NCI-H1436 treated with DMSO at 0.1 percent for 48 hours (cell line): ENCODE data around the gene PPFIA4.

Experiments used
- DNase-seq: peaks from one replicate; lab custom pipeline; 2025; lab: John Stamatoyannopoulos, UW

Gene PPFIA4

DNA sequence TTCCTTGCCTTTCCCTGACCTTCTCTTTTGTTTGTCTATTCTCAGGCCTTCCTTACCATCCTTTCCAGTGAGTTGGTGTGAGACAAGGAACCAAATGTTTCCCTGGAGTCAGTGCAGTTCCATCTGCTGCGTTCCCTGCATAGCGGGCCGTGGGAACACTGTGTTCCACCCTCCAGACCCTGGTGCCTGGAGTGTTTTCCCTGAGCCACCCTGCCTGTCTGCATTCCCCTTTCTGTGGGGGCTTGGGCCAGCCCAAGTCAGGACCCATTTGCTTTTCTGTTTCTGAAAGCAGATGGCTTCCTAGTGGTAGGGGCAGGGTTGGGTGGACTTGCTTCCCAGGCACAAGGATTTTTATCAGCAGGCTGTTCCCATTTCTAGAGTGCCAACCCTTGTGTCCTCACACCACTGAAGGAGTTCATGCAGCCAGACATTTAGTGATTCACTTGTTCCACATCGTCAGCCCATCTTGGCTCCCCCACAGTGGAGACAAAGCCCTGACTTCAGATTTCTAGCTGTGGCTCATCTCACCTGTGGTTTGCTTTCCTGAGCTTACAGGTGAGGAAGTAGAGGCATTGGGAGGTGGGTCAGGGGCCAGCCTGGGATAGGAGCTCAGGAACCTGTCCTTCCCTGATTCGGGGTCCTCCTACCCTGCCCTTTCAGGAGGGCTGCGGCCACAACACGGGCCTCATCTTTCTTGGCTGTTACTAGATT is 73.7 kb downstream of the PPFIA4 start:
- DNase-seq = no peak

DNA sequence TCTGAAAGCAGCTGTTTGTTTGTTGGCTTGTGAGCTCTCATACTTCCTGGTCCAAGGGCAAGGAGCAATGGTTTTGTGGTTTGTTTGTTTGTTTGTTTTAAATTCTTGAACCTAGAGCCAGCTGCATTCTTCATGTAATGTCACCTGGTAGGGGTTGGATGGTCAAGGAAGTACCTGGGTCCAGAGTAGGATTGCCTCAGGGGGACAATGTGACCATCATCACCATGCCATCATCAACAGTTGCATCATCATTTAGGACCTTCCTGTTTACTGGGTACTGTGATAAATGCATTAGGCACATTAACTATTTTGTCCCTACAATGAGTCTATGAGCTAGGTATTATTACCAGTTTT is 74.2 kb downstream of the PPFIA4 start:
- no peak for DNase-seq

GRCh38 chr1:203101813-203102634 is 75.7 kb downstream of the PPFIA4 start:
- DNase-seq = no peak

GRCh38 chr1:203103216-203103615 is 76.9 kb downstream of the PPFIA4 start:
- DNase-seq = no peak

- DNase-seq = no peak
Measured at GRCh38 chr1:203103829-203104495, 77.7 kb downstream of the PPFIA4 start.

DNA sequence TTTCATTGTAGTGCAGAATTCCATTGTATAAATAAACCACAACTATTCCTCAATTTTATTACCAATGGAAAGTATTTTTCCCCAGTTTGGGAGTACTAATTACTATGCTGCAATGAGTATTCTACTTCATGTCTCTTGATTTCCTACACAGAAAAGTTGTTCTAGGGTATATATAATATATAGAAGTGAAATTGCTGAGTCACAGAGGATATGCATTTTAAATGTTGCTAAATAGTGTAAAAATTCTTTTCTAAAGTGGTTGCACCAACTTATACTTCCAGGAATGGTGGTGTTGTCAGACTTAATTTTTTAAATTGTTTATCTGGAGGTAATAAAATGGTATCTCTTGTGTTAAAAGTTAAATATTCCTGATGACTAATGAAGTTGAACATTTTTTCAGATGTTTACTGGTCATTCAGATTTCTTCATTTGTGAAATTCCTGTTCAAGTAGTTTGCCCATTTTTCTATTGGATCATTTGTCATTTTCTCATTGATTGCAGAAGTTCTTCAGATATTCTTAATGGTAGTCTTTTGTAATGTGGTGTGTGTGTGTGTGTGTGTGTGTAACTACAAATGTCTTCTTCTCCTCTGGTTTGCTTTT is 78.6 kb downstream of the PPFIA4 start:
- no peak for DNase-seq

- DNase-seq = no peak
Measured at GRCh38 chr1:203112475-203112874, 86.2 kb downstream of the PPFIA4 start.

DNA sequence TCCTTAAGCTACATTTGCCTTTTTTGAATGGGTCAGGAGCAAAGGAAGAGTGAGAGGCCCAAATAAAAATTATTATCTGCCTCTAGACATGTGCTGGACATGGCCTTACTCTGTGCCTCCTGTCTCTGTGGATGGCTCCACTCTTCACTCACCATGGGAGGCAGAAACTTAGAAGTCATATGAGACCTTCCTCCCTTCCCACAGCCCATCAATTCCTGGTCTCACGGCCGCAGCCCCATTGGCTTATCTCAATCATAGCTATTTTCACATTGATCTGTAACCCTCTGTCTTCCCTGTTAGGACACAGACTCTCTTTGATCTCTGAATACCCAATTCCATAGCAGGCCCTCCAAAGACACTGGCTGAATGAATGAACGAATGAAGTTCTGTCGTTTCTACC is 87.0 kb downstream of the PPFIA4 start:
- DNase-seq = no peak

- no peak for DNase-seq
Measured at GRCh38 chr1:203114202-203114601, 87.9 kb downstream of the PPFIA4 start.

DNA sequence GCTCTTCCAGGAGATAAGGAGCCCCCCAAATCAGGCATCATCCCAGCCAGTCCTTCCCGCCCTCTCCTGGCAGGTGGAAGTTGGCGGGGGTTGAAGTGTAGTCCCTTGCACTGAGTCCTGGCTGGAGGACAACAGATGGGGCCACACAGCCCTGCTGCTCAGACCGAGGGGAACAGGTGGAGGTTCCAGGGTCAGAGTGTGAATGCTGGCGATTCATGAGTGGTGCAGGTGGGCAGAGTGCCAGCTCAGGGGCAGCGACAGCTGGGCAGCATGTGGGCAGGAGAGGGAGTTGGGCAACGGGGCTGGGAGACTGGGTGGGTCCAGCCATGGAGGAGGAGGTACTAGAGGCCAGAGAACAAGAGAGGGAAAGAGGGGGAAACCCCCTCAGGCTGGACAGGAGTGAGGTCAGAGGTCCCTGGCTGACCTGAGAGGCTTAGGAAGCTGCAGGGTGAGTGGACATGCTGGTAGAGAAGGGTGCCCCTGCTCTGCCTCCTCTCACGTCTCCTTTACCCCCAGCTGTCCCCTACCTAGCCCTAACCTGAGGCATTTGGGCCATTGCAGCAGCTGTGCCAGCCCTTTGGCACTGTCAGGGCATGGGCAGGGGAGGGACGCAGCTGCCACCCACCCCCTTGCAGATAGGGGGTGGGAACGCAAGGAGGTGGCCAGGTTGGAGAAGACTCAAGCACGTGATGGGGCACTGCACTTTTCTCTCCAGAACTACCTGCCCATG is 90.0 kb downstream of the PPFIA4 start:
- no peak for DNase-seq

DNA sequence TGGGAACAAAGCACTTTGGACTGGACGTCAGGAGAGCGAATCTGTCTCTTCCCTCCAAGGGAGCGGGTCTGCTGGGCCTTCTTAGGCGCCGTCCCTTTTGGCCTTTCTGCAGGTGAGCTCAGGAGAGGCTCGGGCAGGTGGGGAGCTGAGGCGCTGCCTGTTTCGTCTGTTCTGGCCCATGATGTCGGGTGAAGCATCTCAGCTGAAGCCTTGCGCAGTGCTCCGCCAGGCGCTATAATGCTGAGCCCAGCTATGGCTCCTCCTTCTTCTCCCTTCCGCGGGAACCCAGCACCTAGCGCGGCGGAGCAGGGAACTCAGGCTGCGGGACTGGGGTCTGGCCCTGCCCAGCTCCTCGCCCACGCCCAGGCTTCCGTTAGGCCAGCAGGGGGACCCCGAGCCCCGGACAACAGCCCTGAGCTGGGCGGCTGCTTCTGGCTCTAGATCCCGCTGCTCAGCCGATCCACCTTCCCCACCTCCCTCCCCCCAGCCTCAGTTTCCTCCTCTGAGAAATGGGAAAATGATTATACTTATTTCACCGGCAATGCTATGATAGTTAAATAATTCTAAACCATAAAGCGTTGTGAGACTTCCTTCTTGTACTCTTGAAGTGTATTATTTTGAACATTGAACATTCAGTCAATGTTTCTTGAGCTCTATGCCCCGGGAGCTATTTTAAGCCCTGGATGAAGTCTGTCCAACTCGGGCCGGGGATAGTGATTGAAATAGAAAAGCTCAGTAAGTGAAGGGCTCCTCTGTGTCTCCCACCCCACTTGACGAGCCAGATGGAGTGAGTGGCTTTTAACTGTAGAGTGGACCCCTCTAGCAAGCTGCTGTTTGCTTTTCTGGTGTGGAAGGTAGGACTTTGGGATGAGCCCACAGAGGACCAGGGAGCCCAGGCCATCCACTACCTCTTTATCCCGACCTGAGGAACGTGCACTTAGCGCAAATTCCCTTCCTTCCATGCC is 91.6 kb downstream of the PPFIA4 start:
- no peak for DNase-seq

GRCh38 chr1:203120325-203121153 is 94.2 kb downstream of the PPFIA4 start:
- no peak for DNase-seq

- no peak for DNase-seq
Measured at GRCh38 chr1:203121186-203122015, 95.1 kb downstream of the PPFIA4 start.

DNA sequence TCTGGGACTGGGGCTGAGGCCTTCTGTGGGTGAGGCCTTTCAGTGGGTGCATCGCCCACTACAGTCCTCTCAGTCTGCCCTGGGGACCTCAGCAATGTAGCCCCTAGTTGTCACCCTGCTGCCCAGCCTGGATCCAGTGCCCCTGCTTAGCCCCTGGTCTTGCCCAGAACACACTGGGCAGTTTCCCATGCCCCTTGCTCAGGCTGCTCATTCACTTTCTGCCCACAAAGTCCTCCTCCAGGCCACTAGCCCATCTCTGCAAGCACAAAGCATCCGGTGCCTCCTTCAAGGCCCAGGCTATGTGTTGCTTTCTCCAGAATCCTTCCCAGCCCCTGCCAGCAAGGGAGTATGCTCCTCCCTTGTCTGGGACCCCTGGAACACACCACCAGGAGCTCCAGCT is 95.9 kb downstream of the PPFIA4 start:
- no peak for DNase-seq

- no peak for DNase-seq
Measured at GRCh38 chr1:203124011-203124410, 97.7 kb downstream of the PPFIA4 start.

GRCh38 chr1:203124546-203125317 is 98.4 kb downstream of the PPFIA4 start:
- no peak for DNase-seq

- no peak for DNase-seq
Measured at GRCh38 chr1:203126151-203126865, 100.0 kb downstream of the PPFIA4 start.
